Hepatocyte (in vitro differentiated cells): ENCODE results near the gene RAPSN. TPM values are rescaled to one million over a fixed set of nuclear protein-coding genes. Genes with fewer than 3 reads are reported as not detected.

ENCODE experiments used
- DNase-seq: peaks from one replicate; pipeline ENCODE4 v3.0.0-alpha.2; 2016; ENCODE audit warnings: low spot score
- H2AFZ ChIP-seq: fragments of 200-600 bp; sonication (generic); 2 replicates; pipeline ENCODE4 v1.6.0; 2016; ENCODE audit warnings: antibody characterized with exemption, mild to moderate bottlenecking
- H3K27ac ChIP-seq: fragments of 200-600 bp; sonication (generic); 2 replicates; pipeline ENCODE4 v1.5.1; 2016; ENCODE audit warnings: mild to moderate bottlenecking
- H3K27me3 ChIP-seq: fragments of 200-600 bp; sonication (generic); 2 replicates; pipeline ENCODE4 v1.6.1; 2016
- H3K36me3 ChIP-seq: fragments of 200-600 bp; sonication (generic); replicated peaks from 2 replicates; pipeline ENCODE4 v1.5.1; 2016; ENCODE audit warnings: low read depth; ENCODE audit not compliant: insufficient read depth
- H3K4me1 ChIP-seq: fragments of 200-600 bp; sonication (generic); 2 replicates; pipeline ENCODE4 v1.5.1; 2016; ENCODE audit warnings: mild to moderate bottlenecking, moderate library complexity; ENCODE audit not compliant: insufficient read depth
- H3K4me2 ChIP-seq: fragments of 200-600 bp; sonication (generic); 2 replicates; pipeline ENCODE4 v1.6.0; 2016
- H3K4me3 ChIP-seq: fragments of 200-600 bp; sonication (generic); 2 replicates; pipeline ENCODE4 v1.5.1; 2016; ENCODE audit warnings: mild to moderate bottlenecking
- H3K79me2 ChIP-seq: fragments of 200-600 bp; sonication (generic); 2 replicates; pipeline ENCODE4 v1.6.0; 2017; ENCODE audit warnings: mild to moderate bottlenecking
- H3K9me2 ChIP-seq: fragments of 200-600 bp; sonication (generic); replicated peaks from 2 replicates; pipeline ENCODE4 v1.6.0; 2017; ENCODE audit warnings: mild to moderate bottlenecking; ENCODE audit not compliant: insufficient read depth
- H3K9me3 ChIP-seq: fragments of 200-600 bp; sonication (generic); 2 replicates; pipeline ENCODE4 v1.5.1; 2016; ENCODE audit warnings: low read depth, mild to moderate bottlenecking
- H4K20me1 ChIP-seq: fragments of 200-600 bp; sonication (generic); 2 replicates; pipeline ENCODE4 v1.6.0; 2016; ENCODE audit warnings: mild to moderate bottlenecking; ENCODE audit not compliant: insufficient read depth, poor library complexity, severe bottlenecking
- CTCF ChIP-seq: fragments of 200-600 bp; sonication (generic); IDR thresholded peaks from 2 replicates; pipeline ENCODE4 v1.5.1; 2016; ENCODE audit warnings: antibody characterized with exemption, mild to moderate bottlenecking; ENCODE audit not compliant: poor library complexity
- EZH2 ChIP-seq: fragments of 200-600 bp; sonication (generic); IDR thresholded peaks from 2 replicates; pipeline ENCODE4 v1.6.1; 2016; ENCODE audit warnings: antibody characterized with exemption, mild to moderate bottlenecking, borderline replicate concordance
- EZH2phosphoT487 ChIP-seq: fragments of 200-600 bp; sonication (generic); IDR thresholded peaks from one replicate; pipeline ENCODE4 v1.6.1; 2018; ENCODE audit warnings: antibody characterized with exemption, mild to moderate bottlenecking, low read depth, moderate library complexity; ENCODE audit not compliant: unreplicated experiment, severe bottlenecking
- WGBS: methylation state at CpG from one replicate; pipeline ENCODE4 v1.1.6; 2016; ENCODE audit warnings: low lambda C conversion rate; ENCODE audit errors: missing lambda C conversion rate; 5-methylcytosine and 5-hydroxymethylcytosine counted together
- polyA plus RNA-seq: library from polyadenylated mRNA; unstranded; fragments of >200 nt; fragmentation: Nextera tagmentation; extraction: Ambion mirVana; gene quantifications from 2 replicates; pipeline ENCODE4 v1.2.1, GENCODE V29; 2016
- total RNA-seq: library from RNA; depleted of rRNA; stranded (reverse); fragments of >200 nt; gene quantifications from 2 replicates; pipeline ENCODE4 v1.2.3, GENCODE V29; 2014

RAPSN gene
- total and polyA plus RNA-seq, 2 experiments from 2014 or later = 0.46 TPM; not detected in 1

DNA sequence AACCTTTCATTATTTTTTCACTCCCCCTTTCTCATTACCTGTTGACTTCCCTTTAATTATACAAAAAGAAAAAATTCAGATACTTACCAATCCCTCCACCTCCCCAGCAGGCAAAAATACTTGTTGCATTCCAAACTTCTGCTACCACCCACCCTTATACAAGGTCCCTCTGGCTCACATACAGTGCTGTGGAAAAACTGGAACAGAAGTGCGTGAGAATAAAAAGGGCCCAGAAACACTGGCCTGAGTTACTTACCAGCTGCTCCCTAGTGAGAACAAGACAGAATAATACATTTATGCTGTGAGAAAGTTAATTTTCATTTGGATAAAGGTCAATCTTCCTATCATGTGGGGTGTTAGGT lies 46.9 kb upstream of the RAPSN start:
- no peak overlapping the region for H3K4me2 ChIP-seq
- H3K36me3 ChIP-seq = no peaks in the 10 kb centered on the region
- WGBS = 97% methylated on average over 1 of the region's 1 CpG
- TF ChIP-seq EZH2phosphoT487 (no peak), CTCF (no peak), EZH2 (no peak)
- no peak overlapping the region for H2AFZ ChIP-seq
- H4K20me1 ChIP-seq = peaks cover 58% of the 10 kb centered on the region
- peaks cover 98% of the 10 kb centered on the region for H3K79me2 ChIP-seq
- no peak overlapping the region for H3K4me3 ChIP-seq
- no peaks in the 10 kb centered on the region for H3K9me2 ChIP-seq
- no peak overlapping the region for H3K27ac ChIP-seq
- DNase-seq = no peak
- no peaks in the 10 kb centered on the region for H3K27me3 ChIP-seq
- peaks cover 6% of the 10 kb centered on the region for H3K4me1 ChIP-seq
- H3K9me3 ChIP-seq = no peaks in the 10 kb centered on the region

GRCh38 chr11:47495011-47495855 lies 46.3 kb upstream of the RAPSN start:
- Histone ChIP-seq H3K4me3 (no peak overlapping the region), H2AFZ (no peak overlapping the region), H3K27ac (peak overlapping the region; percentile 20), H3K4me2 (no peak overlapping the region), H3K9me3 (no peaks in the 10 kb centered on the region), H3K4me1 (peaks cover 6% of the 10 kb centered on the region), H3K9me2 (no peaks in the 10 kb centered on the region), H4K20me1 (peaks cover 59% of the 10 kb centered on the region), H3K79me2 (peaks cover 98% of the 10 kb centered on the region), H3K27me3 (no peaks in the 10 kb centered on the region), H3K36me3 (no peaks in the 10 kb centered on the region)
- 77% methylated on average over 4 of the region's 4 CpGs for WGBS
- TF ChIP-seq CTCF (no peak), EZH2phosphoT487 (no peak), EZH2 (no peak)
- DNase-seq = no peak

DNA sequence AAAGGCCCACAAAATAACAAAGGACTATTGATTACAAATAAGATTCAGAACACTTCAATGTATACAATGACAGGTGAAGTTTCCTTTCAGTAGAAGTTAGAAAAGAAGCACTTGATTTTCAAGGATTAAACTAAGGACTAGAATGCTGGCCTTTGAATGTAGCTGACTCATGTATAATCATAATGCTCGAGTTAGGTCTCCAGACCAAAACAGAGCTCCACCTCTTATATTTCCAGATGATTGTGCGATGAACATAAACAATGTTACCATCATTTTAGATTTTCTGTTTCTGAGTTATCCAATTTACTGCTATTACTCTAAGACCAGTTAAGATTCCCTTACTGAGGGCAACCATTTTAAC lies 40.4 kb upstream of the RAPSN start:
- H3K79me2 ChIP-seq = peaks cover 61% of the 10 kb centered on the region
- 74% methylated on average over 2 of the region's 2 CpGs for WGBS
- H3K9me3 ChIP-seq = no peaks in the 10 kb centered on the region
- H3K4me3 ChIP-seq = no peak overlapping the region
- DNase-seq = no peak
- no peaks in the 10 kb centered on the region for H3K9me2 ChIP-seq
- no peak overlapping the region for H2AFZ ChIP-seq
- H4K20me1 ChIP-seq = peaks cover 18% of the 10 kb centered on the region
- no peak overlapping the region for H3K4me2 ChIP-seq
- H3K4me1 ChIP-seq = peaks cover 14% of the 10 kb centered on the region
- peak overlapping the region; percentile 8 for H3K27ac ChIP-seq
- TF ChIP-seq EZH2phosphoT487 (no peak), EZH2 (no peak), CTCF (no peak)
- peaks cover under 1% of the 10 kb centered on the region for H3K36me3 ChIP-seq
- H3K27me3 ChIP-seq = no peaks in the 10 kb centered on the region
